Dedifferentiated amniotic fluid mesenchymal stem cell (primary cell): ENCODE results near the gene CCNG1.

ENCODE experiments used
- DNase-seq: peaks from one replicate; pipeline ENCODE4 v3.0.0-alpha.2; 2016; ENCODE audit errors: extremely low spot score

The CCNG1 gene

DNA sequence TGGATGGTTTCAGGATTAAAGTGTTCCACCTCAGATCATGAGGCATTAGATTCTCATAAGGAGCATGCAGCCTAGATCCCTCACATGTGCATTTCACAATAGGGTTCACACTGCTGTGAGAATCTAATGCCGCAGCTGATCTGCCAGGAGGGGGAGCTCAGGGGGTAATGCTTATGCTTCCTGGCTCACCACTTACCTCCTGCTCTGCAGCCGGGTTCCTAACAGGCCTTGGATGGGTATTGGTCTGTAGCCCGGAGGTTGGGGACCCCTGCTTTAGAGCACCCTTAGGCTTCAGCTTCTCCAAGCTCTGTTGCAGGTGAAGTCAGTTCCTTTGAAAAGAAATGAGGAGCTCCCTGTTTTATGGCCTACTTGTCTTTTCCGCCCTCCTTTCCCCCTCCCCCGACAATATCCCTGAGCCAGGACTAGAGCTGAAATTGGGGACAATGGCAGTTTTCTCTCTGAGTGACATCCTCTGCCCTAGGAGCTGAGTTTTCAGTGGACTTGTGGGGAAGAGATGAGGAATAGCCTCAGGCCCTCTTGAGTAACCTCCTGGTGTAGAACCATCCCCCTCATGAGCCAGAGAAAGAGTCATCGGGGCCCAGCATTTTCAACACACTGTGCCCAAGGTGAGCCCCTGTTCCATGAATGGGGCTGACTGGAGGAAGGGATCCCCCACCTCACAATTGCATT is 51.8 kb downstream of the CCNG1 start:
- DNase-seq: no peak

DNA sequence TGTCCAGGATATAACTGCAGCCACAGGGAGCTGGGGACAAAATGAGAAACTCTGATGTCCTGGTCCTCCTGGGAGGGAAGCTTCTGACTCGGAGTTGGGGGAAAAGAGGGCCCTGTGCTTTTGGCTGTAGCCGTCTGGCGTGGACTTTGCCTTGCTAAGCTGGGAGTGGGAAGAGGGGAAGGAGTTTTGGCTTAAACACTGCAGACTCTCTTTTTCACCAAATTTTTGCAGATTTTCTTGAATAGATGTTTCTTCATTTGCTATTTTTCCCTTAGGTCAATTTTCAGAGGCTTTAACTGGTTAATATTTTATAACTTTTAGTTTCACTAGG is 52.3 kb downstream of the CCNG1 start:
- DNase-seq: no peak
